ENCODE data around the gene CCDC87.

The CCDC87 gene

DNA sequence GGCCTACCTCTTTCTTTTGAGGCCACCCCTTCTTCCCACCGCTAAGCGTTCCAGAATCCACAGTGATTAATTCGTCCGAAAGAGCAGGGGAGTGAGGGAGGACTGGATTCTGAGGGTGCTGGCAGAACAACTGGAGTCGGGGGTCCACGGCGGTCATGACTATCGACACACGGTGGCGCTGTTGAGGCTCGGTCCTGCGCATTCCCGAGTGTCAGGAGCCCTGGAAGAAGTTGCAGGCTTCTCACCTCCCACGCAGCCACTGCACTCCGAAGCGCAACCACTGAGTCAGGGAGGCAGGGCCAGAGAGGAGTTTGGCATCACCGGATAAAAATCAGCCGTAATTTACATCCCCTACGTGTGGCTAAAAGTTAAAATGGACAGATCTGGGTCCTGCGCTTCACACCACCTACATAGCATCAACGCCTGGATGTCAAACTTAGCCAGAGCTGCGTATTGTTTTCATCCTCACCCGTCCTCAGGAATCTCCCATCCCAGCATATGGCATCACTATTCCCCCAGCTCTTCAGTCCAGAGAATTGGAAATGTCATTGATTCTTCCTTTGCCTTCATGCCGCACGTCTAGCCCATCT, 13.8 kb downstream of the CCDC87 start:
- DNase-seq = no peak

DNA sequence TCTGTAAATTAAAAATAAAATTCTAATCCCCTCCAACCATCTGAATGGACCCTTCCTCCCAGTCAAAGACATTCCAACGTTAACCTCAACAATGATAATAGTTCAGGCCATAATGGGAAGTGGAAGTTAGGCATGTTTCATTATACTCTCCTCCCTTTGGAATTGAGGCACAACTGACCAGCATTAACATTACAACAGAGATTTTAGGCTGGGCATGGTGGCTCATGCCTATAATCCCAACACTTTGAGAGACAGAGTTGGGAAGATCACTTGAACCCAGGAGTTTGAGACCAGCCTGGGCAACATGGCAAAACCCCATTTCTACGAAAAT, 22.0 kb downstream of the CCDC87 start:
- DNase-seq = no peak

DNA sequence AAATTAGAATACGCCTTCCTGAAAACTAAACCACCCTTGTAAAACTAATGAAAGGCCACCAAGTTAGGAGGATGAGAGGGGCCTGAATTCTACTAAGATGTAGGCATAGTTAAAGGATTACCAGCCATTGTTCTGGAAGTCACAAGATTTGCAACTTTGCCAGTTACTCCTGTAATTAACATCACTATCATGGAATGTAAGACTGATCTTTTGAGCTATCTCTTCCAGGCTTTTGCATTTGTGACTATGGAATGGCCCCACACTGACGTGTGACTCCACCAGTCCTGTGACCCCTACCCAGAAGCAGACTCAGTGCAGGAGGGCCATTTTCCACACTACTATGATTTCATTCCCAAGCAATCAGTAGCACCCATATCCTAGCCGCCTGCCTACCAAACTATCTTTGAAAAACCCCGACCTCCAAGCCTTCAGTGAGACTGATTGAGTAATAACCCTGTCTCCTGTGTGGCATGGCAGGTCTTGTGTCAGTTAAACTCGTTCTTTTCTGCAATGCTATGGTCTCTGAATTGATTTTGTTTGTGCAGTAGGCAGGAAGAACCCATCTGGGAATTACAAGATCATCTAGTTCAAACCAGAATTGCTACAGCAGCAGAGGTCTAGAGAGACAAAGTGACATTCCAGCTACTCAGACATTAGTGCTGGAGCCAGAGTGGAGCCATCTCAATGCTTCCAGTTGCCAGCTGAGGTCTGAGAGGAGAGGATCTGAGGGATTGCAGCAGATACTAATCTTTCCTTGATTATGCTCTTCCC, 22.6 kb downstream of the CCDC87 start:
- no peak for DNase-seq

- DNase-seq = no peak
These were observed 23.8 kb downstream of the CCDC87 start for GRCh38 chr11:66569076-66569475.

- peak; percentile 2 for DNase-seq
These were observed 24.5 kb downstream of the CCDC87 start, which contains the start of gene CTSF for GRCh38 chr11:66568124-66568916. Gene CTSF, minus strand, starts transcription at chr11:66568606. Its CDS starts 120 bp downstream, at chr11:66568486.

GRCh38 chr11:66567787-66568123, 25.1 kb downstream of the CCDC87 start:
- DNase-seq = no peak

- no peak for DNase-seq
These were observed 26.6 kb downstream of the CCDC87 start for GRCh38 chr11:66566221-66566620.

GRCh38 chr11:66564984-66565383, 27.9 kb downstream of the CCDC87 start:
- no peak for DNase-seq

DNA sequence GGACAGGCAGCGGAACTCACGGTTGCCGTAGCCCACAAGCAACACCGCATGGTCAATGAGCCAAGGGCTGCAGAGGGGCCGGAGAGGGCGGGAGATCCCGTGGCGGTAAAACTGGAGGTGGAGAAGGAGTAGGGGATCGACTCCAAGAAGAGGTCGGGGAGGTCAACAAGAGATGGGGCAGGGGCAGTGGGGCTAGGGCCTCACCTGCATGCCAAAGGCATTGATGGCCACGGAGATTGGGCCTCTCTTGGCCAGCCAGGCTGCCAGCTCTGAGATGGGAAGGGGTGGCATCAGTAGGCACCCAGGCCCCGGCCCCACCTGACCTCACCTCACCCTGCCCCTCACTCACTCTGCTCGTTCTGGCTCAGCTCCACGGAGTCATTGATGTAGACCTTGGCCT, 28.3 kb downstream of the CCDC87 start:
- DNase-seq = no peak

GRCh38 chr11:66563832-66564231, 29.0 kb downstream of the CCDC87 start:
- DNase-seq = no peak

DNA sequence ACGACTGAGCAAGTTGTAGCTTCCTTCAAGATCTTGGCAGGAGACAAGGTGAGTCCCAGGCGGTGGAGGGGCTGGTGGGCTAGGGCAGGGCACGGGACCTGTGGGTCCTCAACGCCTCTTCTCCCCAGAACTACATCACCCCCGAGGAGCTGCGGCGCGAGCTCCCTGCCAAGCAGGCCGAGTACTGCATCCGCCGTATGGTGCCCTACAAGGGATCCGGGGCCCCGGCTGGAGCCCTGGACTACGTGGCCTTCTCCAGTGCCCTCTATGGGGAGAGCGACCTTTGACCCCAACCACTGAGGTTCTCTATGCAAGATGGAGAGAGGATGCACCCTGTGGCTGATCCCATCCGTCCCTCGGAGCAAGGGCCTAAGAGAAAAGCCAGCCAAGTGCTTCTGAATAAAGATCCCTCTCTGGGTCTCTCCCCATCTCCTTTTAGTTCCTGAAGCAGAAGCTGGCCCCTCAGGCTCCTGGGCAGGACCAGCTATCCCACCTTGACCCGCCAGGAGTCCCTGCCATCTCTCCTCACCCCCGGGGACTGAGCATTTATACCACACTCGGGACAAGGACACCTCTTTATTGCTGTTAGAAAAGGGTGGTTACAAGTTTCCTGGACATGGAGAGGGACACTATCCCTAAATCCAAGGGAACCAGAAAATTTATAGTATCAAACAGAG, 29.8 kb downstream of the CCDC87 start:
- DNase-seq = no peak

DNA sequence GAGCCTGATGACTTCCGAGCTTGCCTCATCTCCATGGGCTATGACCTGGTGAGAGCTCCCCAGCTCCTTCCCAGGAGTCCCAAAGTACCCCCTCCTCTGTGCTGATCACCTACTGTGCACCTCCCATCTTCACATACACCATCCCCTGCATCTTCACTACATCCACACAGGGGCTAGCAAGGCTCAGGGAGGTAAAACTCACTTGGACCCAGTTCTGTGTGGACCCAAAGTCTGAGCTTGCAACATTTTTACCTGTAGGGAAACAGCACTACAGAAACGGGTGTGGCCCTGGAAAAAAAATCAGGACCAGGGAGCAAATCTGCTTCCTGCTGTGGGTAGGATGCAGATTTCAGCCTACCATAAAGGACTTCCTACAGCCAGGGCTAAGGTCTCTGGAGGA, 30.6 kb downstream of the CCDC87 start:
- DNase-seq = no peak

DNA sequence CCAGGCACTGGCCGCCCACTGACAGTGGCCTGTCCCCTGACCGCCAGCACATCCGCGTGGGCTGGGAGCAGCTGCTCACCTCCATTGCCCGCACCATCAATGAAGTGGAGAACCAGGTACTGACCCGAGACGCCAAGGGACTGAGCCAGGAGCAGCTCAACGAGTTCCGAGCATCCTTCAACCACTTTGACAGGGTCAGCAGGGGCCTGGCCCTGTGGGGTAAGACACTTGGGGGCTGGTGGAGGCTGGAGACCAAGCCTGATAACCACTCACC, 31.0 kb downstream of the CCDC87 start:
- no peak for DNase-seq

- DNase-seq = peak; percentile 52
These were observed 31.5 kb downstream of the CCDC87 start for GRCh38 chr11:66561178-66561974.

DNA sequence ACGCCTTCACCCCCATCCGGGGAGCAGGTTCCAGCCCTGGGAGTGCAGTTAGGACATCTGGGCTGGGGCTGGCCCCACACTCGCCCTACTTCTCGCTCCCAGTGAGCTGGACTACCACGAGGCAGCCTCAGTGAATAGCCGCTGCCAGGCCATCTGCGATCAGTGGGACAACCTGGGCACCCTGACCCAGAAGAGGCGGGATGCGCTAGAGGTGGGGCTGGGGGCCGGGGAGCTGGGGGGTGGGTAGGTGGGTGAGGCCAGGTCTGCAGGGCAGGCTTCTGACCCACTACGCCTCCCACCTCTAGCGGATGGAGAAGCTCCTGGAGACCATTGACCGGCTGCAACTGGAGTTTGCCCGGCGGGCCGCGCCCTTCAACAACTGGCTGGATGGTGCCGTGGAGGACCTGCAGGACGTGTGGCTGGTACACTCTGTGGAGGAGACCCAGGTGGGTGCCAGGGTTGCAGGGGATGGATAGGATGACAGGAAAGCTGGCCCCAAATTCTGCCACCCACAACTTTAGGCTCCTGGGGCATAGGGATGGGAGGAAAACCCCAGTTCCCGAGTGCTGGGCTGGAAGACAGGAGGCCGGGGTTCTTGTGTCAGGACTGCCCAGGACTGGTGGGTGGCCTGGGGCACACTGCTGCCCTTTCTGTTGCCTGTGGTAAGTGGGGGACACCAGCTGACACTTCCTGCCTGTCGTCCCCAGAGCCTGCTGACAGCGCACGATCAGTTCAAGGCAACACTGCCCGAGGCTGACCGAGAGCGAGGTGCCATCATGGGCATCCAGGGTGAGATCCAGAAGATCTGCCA, 32.8 kb downstream of the CCDC87 start:
- no peak for DNase-seq

GRCh38 chr11:66559142-66559865, 33.6 kb downstream of the CCDC87 start:
- no peak for DNase-seq

- no peak for DNase-seq
These were observed 35.0 kb downstream of the CCDC87 start for GRCh38 chr11:66557733-66558326.

DNA sequence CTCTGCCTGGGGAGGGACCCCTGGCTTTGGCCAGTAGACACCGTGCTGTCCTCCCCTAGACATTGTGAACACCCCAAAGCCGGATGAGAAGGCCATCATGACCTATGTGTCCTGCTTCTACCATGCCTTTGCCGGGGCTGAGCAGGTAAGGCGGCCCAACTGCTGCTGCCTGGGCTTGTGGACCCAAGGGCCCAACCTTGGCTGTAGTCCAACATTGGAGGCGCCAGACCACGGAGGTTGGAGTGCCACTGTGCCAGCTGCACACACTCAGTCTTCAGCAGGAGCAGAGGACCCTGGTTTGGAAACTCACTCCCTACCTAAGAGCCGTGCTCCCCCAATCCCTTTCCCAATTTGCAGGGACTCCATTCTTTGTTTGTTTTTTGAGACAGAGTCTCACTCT, 36.8 kb downstream of the CCDC87 start:
- no peak for DNase-seq

- no peak for DNase-seq
These were observed 37.4 kb downstream of the CCDC87 start for GRCh38 chr11:66555416-66555815.

DNA sequence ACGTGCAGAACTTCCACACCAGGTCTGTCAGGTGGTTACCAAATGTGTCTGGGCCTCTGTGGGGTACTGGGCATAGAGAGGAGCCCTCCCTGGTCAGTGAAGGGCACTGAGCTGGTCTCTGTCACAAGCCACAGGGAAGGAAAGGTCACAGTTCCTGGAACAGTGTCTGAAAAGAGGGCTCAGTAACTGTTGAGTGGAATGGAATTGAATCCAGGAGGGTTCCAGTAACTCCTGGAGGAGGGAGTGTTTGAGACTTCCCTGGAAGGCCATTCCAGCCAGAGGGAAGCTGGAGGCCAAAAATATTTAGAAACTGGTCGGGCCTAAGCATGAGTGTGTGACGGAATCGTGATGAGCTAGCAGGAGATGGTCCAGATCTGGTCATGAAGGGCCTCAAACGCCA, 38.3 kb downstream of the CCDC87 start:
- no peak for DNase-seq

GRCh38 chr11:66550887-66551286, 42.0 kb downstream of the CCDC87 start:
- DNase-seq = no peak

Measured in DMS 273 treated with DMSO at 0.1 percent for 48 hours (cell line).